H1 (cell line): Measurements from ENCODE around the gene P4HA3. TPM values are rescaled to one million over a fixed set of nuclear protein-coding genes. Genes with fewer than 3 reads are reported as not detected.

ENCODE experiments used
- ASH2L ChIP-seq: fragments of 200-600, 300-600 bp; sonication (generic); IDR thresholded peaks from one replicate; pipeline ENCODE4 v1.7.1; 2017; ENCODE audit warnings: low read length
- BRCA1 ChIP-seq: IDR thresholded peaks from 2 replicates; pipeline ENCODE4 v1.6.1; 2012; ENCODE audit warnings: low read depth, low read length, improper control_type of control experiment
- CHD7 ChIP-seq: fragments of 300-600 bp; sonication (generic); IDR thresholded peaks from 2 replicates; pipeline ENCODE4 v1.7.1; 2012; ENCODE audit warnings: low read length, moderate library complexity, mild to moderate bottlenecking, inconsistent platforms; ENCODE audit not compliant: insufficient replicate concordance
- SP1 ChIP-seq: IDR thresholded peaks from 2 replicates; pipeline ENCODE4 v1.6.1; 2011; ENCODE audit warnings: low read depth, low read length
- TAF7 ChIP-seq: optimal IDR thresholded peaks from 2 replicates; pipeline ENCODE3; 2011; ENCODE audit warnings: low read depth, mild to moderate bottlenecking, inconsistent platforms, low read length, moderate library complexity, borderline replicate concordance
- polyA plus RNA-seq, 7 experiments: library from polyadenylated mRNA; depleted of rRNA in 3 of 7; stranded (reverse) in 5 of 7; unstranded in 2 of 7; fragments of >200 nt in 5 of 7; fragments of 200-250 nt in 2 of 7; gene quantifications; 1 replicate in 5 of 7; 2 replicates in 1 of 7; 4 replicates in 1 of 7; pipeline versions ENCODE4 v1.2.1 to v1.2.3, GENCODE V29; 2011 to 2013; ENCODE audit warnings: missing spikeins in 2 of 7, mixed read lengths in 2 of 7
- total RNA-seq: library from RNA; stranded (reverse); fragmentation: NEBNext Ultra II Directional; extraction: Animal tissue kit (Norgen Biotek cat#: 25700); gene quantifications from 2 replicates; pipeline ENCODE4 v1.2.1, GENCODE V29; 2021
- TF ChIP-seq, protein P1 (sequence below): IDR thresholded peaks from 2 replicates; pipeline ENCODE4 v1.6.1; 2012; ENCODE audit warnings: inconsistent platforms
- TF ChIP-seq, protein P2 (sequence below): IDR thresholded peaks from 2 replicates; pipeline ENCODE4 v1.6.1; 2011; ENCODE audit warnings: low read length, improper control_type of control experiment

P4HA3 gene
- total and polyA plus RNA-seq, 2 of the 8 experiments (the other 6 are each of a cell fraction or from before 2014, with no cell fraction given) = 0.06 TPM; not detected in 1

DNA sequence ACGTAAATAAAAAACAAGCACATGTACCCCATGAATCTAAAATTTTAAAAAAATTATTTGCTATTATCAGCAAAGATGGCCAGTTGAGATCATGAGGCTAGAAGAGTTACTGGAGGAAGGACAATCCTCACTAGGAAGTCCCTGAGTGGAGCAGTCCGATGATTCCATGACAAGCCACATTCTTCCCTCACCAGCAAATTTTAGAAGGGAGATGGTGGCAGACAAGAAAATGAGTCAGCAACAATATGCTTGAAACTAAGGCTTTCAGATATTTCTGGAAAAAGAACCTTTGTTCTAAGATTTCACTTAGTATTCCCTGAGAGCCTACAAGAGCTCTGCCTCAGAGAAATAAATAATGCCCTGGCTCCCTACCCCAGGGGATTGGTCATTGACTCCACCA is 34.9 kb downstream of the P4HA3 start (continued):
- TF ChIP-seq CHD7 = no peak
- TF ChIP-seq SP1 = no peak
- no peak for TF ChIP-seq TAF7
- TF ChIP-seq BRCA1 = no peak
- TF ChIP-seq, protein P1, sequence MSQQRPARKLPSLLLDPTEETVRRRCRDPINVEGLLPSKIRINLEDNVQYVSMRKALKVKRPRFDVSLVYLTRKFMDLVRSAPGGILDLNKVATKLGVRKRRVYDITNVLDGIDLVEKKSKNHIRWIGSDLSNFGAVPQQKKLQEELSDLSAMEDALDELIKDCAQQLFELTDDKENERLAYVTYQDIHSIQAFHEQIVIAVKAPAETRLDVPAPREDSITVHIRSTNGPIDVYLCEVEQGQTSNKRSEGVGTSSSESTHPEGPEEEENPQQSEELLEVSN = no peak
- TF ChIP-seq, protein P2, sequence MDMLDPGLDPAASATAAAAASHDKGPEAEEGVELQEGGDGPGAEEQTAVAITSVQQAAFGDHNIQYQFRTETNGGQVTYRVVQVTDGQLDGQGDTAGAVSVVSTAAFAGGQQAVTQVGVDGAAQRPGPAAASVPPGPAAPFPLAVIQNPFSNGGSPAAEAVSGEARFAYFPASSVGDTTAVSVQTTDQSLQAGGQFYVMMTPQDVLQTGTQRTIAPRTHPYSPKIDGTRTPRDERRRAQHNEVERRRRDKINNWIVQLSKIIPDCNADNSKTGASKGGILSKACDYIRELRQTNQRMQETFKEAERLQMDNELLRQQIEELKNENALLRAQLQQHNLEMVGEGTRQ = no peak
- TF ChIP-seq ASH2L = no peak
